ENCODE results near the gene RILPL2. TPM values are rescaled to one million over a fixed set of nuclear protein-coding genes. Genes with fewer than 3 reads are reported as not detected.
"Not testable (repeated sequence)": the region's sequence is repeated elsewhere in the genome, so short reads cannot be mapped to it uniquely, and the experiment has no call there.

Gene RILPL2
- total and polyA plus RNA-seq, 11 donors, result 1.6 to 3.4 (median 2.2) TPM

DNA sequence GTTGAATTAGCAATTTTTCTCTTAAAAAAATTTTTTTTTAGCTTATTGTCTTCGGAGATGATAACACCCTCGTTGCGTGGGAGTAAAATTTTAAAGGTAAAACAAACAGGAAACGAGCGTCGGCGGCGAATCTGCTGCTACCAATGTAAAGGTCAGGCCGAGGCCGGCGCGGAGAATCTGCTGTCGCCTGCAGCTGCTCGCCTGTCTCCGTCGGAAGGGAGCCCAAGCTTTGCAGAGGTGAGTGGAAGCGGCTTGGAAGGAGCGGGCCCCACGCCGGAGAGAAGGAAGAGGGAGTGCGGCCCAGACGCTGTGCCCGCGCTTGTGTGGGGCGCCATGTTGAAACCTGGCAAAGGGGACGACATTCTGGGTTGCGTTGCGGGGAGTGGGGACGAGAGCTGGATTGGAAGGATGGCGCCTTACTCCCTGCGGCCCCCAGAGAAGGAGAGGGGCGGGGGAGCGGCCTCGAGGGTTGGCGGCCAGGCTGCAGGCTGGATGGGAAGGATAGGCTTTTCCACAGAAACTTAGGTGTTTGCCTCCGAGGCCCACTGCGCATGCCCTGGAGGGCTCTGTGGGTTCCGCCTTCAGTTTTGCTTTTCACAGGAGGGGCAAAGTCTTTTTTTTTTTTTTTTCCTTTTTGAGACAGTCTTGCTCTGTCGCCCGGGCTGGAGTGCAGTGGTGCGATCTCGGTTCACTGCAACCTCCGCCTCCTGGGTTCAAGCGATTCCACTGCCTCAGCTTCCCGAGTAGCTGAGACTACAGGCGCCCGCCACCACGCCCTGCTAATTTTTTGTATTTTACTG is 21.7 kb upstream of the RILPL2 start, which contains the start of gene SNRNP35:
TSS of gene SNRNP35 (plus strand) at position 160 of the 800 bp plus-strand sequence. CDS start 7,402 bp downstream, outside the sequence.
- ATAC-seq, result peak; percentile 85 to 91 (median 90)
- Histone ChIP-seq H3K27me3 (no peaks in the 10 kb centered on the region), H3K27ac (peak within 1 kb of the TSS; percentile 94 to 99 (median 98)), H3K4me3 (peak within 1 kb of the TSS; percentile 63 to 93 (median 79)), H3K36me3 (peaks cover 0 to 11% (median 3%) of the 10 kb centered on the region in 9 donors), H3K9me3 (no peaks in the 10 kb centered on the region), H3K4me1 (peaks cover 0 to 25% (median 12%) of the 10 kb centered on the region in 12 donors)
- 0 to 1% (median 1%) methylated on average over 47 to 48 of the region's 48 CpGs for WGBS, 4 donors
- intact Hi-C loops (cut with DNase I), result loop anchor here in 5 of 10 donors (2.0 to 10.0 kb wide), 4 partner anchors 21 to 124 kb away; partner anchors contain the start of genes TMED2 (in 4 of the 5), KMT5A (in 1 of the 5) and RILPL2 (in 1 of the 5)
- peak in 1 of 2 donors; percentile 43 for TF ChIP-seq POLR2A (IDR thresholded peaks at IDR 0.05)
- TF ChIP-seq, protein P1, sequence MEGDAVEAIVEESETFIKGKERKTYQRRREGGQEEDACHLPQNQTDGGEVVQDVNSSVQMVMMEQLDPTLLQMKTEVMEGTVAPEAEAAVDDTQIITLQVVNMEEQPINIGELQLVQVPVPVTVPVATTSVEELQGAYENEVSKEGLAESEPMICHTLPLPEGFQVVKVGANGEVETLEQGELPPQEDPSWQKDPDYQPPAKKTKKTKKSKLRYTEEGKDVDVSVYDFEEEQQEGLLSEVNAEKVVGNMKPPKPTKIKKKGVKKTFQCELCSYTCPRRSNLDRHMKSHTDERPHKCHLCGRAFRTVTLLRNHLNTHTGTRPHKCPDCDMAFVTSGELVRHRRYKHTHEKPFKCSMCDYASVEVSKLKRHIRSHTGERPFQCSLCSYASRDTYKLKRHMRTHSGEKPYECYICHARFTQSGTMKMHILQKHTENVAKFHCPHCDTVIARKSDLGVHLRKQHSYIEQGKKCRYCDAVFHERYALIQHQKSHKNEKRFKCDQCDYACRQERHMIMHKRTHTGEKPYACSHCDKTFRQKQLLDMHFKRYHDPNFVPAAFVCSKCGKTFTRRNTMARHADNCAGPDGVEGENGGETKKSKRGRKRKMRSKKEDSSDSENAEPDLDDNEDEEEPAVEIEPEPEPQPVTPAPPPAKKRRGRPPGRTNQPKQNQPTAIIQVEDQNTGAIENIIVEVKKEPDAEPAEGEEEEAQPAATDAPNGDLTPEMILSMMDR (IDR thresholded peaks at IDR 0.05), result peak in 1 of 12 donors; percentile 4
- peak; percentile 81 to 91 (median 84) for DNase-seq

DNA sequence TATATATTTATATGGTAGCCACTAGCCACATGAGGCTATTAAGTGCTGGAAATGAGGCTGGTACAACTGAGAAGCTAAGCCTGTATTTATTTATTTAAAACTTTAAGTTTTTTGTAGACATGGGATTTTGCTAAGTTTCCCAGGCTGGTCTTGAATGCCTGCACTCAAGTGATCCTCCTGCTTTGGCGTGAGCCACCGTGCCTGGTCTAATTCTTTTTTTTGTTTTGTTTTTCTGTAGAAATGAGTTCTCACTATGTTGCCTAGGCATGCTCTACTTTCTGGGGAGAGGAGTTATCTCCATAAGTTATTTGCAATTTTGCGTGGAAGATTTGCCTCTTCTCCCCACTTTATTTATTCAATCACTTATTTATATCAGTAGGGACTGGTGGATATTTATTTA is 16.7 kb upstream of the RILPL2 start:
- Histone ChIP-seq H3K36me3 (no peaks in the 10 kb centered on the region), H3K4me1 (peaks cover 0 to 9% (median 0%) of the 10 kb centered on the region in 12 donors), H3K9me3 (no peaks in the 10 kb centered on the region), H3K27me3 (no peaks in the 10 kb centered on the region), H3K4me3 (no peak overlapping the region), H3K27ac (no peak overlapping the region)
- WGBS, 4 donors, result 57 to 67% (median 61%) methylated on average over 3 of the region's 3 CpGs
- intact Hi-C loops (cut with DNase I), result loop anchor here in 1 of 10 donors (10.0 kb wide), 1 partner anchor 68 kb away; the partner anchor contains the start of gene KMT5A
- DNase-seq (no peak), ATAC-seq (no peak)
- TF ChIP-seq, protein P1 (IDR thresholded peaks at IDR 0.05), result no peak
- no peak for TF ChIP-seq POLR2A (IDR thresholded peaks at IDR 0.05)

DNA sequence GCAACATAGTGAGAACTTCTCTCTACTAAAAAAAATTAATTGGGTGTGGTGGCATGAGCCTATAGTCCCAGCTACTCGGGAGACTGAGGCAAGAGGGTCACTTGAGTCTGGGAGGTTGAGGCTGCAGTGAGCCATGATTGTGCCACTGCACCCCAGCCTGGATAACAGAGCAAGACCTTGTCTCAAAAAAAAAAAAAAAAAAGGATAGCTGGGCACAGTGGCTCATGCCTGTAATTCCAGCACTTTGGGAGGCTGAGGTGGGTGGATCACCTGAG is 15.7 kb upstream of the RILPL2 start:
- not testable (repeated sequence) for H3K27me3 ChIP-seq, H3K36me3 ChIP-seq, H3K9me3 ChIP-seq, H3K27ac ChIP-seq, ATAC-seq, DNase-seq, H3K4me3 ChIP-seq
- H3K4me1 ChIP-seq, result peaks cover 0 to 14% (median 0%) of the 10 kb centered on the region in 12 donors
- intact Hi-C loops (cut with DNase I), result loop anchor here in 1 of 10 donors (10.0 kb wide), 1 partner anchor 67 kb away; the partner anchor contains the start of gene KMT5A
- WGBS, 4 donors, result 0 to 92% (median 52%) methylated on average over 1 of the region's 1 CpG

DNA sequence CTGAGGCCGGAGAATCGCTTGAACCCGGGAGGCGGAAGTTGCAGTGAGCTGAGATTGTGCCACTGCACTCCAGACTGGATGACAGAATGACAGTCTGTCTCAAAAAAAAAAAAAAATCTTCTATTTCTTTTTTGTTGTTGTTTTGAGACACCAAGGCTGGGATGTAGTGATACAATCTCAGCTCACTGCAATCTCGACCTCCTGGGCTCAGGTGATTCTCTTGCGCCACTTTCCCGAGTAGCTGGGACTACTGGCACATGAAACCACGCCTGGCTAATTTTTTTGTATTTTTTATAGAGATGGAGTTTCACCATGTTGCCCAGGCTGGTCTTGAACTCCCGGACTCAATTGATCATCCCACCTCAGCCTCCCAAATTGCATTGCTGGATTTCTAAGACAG is 14.2 kb upstream of the RILPL2 start:
- H3K27me3 ChIP-seq, result no peaks in the 10 kb centered on the region
- intact Hi-C loops (cut with DNase I), result loop anchor here in 1 of 10 donors (10.0 kb wide), 1 partner anchor 66 kb away; the partner anchor contains the start of gene KMT5A
- WGBS, 4 donors, result 93 to 94% (median 94%) methylated on average over 9 of the region's 9 CpGs
- TF ChIP-seq, protein P1 (IDR thresholded peaks at IDR 0.05), result no peak
- no peak for TF ChIP-seq POLR2A (IDR thresholded peaks at IDR 0.05)
- H3K9me3 ChIP-seq, result no peaks in the 10 kb centered on the region
- H3K4me1 ChIP-seq, result peaks cover 0 to 24% (median 8%) of the 10 kb centered on the region in 12 donors
- DNase-seq, result no peak
- H3K36me3 ChIP-seq, result no peaks in the 10 kb centered on the region
- H3K4me3 ChIP-seq, result no peak overlapping the region
- H3K27ac ChIP-seq, result no peak overlapping the region
- ATAC-seq, result no peak
